ENCODE measurements around the gene REPIN1.
A peak's percentile ranks its signal among the peaks of the same experiment; 100 is the strongest.

REPIN1 gene

GRCh38 chr7:150390205-150390604, 21.6 kb downstream of the REPIN1 start:
- DNase-seq (ENCODE audit: low read depth, low spot score), result no peak

DNA sequence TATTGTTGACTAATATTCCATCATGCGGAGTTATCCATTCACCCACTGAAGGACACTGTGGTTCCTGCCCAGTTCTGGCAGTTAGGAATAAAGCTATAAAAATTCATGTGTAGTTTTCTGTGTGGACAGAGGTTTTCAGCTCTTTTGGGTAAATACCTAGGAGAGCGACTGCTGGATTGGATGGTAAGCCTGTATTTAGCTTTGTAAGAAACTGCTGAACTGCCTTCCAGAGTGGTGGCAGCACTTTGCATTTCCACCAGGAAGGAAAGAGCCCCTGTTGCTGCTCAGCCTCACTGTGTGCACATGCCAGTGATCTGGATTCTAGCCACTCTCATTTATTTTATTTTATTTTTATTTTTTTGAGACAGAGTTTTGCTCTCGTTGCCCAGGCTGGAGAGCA, 24.7 kb downstream of the REPIN1 start:
- no peak for DNase-seq (ENCODE audit: low read depth, low spot score)

DNA sequence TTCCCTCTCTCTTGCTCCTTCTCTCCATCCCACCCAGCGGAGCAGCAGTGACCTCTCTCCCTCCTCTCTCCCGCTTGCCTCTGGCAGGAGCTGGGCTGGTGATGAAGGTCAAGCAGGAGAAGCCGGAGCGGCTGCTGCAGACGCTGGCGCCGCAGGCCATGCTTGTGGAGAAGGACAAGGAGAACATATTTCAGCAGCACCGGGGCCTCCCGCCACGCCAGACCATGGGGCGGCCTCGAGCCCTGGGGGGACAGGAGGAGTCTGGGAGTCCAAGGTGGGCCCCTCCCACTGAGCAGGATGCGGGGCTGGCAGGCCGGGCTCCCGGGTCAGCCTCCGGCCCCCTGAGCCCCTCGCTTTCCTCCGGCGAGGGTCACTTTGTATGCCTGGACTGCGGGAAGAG, 27.8 kb downstream of the REPIN1 start:
- DNase-seq (ENCODE audit: low read depth, low spot score), result no peak

- DNase-seq (ENCODE audit: low read depth, low spot score), result no peak
Measured at GRCh38 chr7:150396851-150397260, 28.2 kb downstream of the REPIN1 start.

GRCh38 chr7:150397346-150398107, 28.9 kb downstream of the REPIN1 start:
- DNase-seq (ENCODE audit: low read depth, low spot score), result no peak

- no peak for DNase-seq (ENCODE audit: low read depth, low spot score)
Measured at GRCh38 chr7:150398108-150398964, 29.7 kb downstream of the REPIN1 start.

DNA sequence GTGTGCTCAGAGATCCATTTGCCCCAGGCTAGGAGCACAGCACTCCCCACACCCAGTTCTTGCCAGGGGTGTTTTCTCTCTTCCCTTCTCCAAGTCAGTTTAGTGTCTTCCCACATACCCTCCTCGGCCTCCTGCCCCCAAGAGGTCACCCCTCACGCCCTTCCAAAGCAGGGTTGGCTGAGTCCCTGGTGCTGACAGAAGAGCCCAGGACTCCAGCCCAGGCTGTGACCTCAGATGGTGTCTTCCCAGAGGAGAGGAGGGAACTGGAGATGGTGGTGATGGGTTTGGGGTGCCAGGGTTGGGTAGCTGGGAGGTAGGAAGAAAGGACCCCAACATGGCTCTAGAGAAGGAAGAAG, 30.3 kb downstream of the REPIN1 start:
- DNase-seq (ENCODE audit: low read depth, low spot score), result no peak

GRCh38 chr7:150399421-150400007, 30.9 kb downstream of the REPIN1 start:
- no peak for DNase-seq (ENCODE audit: low read depth, low spot score)

- DNase-seq (ENCODE audit: low read depth, low spot score), result no peak
Measured at GRCh38 chr7:150400008-150400787, 31.6 kb downstream of the REPIN1 start.

GRCh38 chr7:150400788-150401423, 32.3 kb downstream of the REPIN1 start:
- DNase-seq (ENCODE audit: low read depth, low spot score), result no peak

- DNase-seq (ENCODE audit: low read depth, low spot score), result no peak
Measured at GRCh38 chr7:150401424-150401790, 32.8 kb downstream of the REPIN1 start.

GRCh38 chr7:150401861-150402631, 33.4 kb downstream of the REPIN1 start:
- DNase-seq (ENCODE audit: low read depth, low spot score), result no peak

DNA sequence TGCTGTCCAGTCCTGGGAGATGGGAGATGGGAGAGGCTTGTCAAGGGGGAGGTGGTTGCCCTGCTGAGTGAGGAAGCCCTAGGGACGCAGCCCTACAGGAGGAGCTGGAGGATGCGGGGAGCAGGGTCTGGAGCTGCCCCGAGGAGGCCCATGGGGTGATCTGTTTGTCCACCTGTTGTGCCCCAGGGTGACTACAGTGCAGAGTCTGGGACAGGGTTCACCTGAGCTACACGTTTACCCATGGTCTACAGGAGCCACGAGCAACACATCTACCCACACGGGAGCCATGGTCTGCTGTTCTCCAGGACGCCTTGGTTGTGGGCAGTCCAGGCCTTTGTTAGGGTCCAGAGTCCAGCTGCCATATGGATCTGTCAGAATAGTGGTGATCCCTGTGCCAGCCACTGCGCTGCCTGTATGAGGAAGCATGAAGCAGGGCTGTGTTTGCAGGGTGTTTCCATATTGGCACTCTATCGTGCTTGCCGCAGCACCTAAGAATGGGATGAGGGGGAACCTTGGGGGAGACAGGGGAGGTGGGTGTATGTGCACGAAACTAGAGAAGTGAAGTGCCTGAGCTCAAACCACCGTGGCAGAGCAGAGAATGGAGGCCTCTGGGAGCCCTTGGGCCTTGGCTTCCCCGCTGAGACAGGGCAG, 34.2 kb downstream of the REPIN1 start:
- no peak for DNase-seq (ENCODE audit: low read depth, low spot score)

- DNase-seq (ENCODE audit: low read depth, low spot score), result no peak
Measured at GRCh38 chr7:150403376-150404171, 35.0 kb downstream of the REPIN1 start.

- no peak for DNase-seq (ENCODE audit: low read depth, low spot score)
Measured at GRCh38 chr7:150404172-150404804, 35.7 kb downstream of the REPIN1 start.

GRCh38 chr7:150404805-150405583, 36.4 kb downstream of the REPIN1 start:
- peak; percentile 61 for DNase-seq (ENCODE audit: low read depth, low spot score)

GRCh38 chr7:150405584-150406311, 37.1 kb downstream of the REPIN1 start:
- no peak for DNase-seq (ENCODE audit: low read depth, low spot score)

DNA sequence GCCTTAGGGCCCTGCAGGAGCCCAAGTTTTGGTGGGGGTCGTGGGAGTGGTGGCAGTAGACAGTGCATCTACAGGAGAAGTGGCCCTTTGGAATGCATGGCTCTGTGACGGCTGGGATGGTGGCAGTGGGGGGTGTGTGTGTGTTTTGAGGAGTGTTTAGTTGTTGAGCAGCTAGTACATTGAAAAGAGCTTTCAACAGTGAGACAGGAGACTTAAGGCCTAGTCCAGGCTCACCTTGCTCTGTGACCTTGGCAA, 37.6 kb downstream of the REPIN1 start:
- no peak for DNase-seq (ENCODE audit: low read depth, low spot score)
